ELF-1 (cell line): ENCODE data around the gene CERS5.

ENCODE experiments used
- DNase-seq: peaks from one replicate; pipeline ENCODE4 v3.0.0-alpha.2; 2016; ENCODE audit warnings: low read depth, low spot score

The CERS5 gene

GRCh38 chr12:50167049-50167828, at the start of gene CERS5:
CERS5 (minus strand) TSS chr12:50167369; CDS start chr12:50167297, 72 bp downstream.
- peak; percentile 100 for DNase-seq

GRCh38 chr12:50215033-50215432, 47.9 kb upstream of the CERS5 start:
- no peak for DNase-seq

GRCh38 chr12:50214018-50214417, 46.8 kb upstream of the CERS5 start:
- no peak for DNase-seq

GRCh38 chr12:50213439-50213838, 46.3 kb upstream of the CERS5 start:
- no peak for DNase-seq

GRCh38 chr12:50212071-50212467, 44.9 kb upstream of the CERS5 start:
- DNase-seq: no peak

- DNase-seq: no peak
These were observed 44.4 kb upstream of the CERS5 start for GRCh38 chr12:50211392-50212070.

- DNase-seq: no peak
These were observed 40.3 kb upstream of the CERS5 start for GRCh38 chr12:50207424-50207823.

- no peak for DNase-seq
These were observed 38.5 kb upstream of the CERS5 start for GRCh38 chr12:50205648-50206047.

- DNase-seq: no peak
These were observed 36.5 kb upstream of the CERS5 start for GRCh38 chr12:50203691-50204090.

- peak; percentile 80 for DNase-seq
These were observed 34.9 kb upstream of the CERS5 start for GRCh38 chr12:50201987-50202521.

GRCh38 chr12:50200552-50201273, 33.5 kb upstream of the CERS5 start:
- no peak for DNase-seq

- DNase-seq: no peak
These were observed 31.7 kb upstream of the CERS5 start for GRCh38 chr12:50198829-50199228.

GRCh38 chr12:50197297-50197727, 30.1 kb upstream of the CERS5 start:
- no peak for DNase-seq

- DNase-seq: no peak
These were observed 29.4 kb upstream of the CERS5 start for GRCh38 chr12:50196537-50196936.

- no peak for DNase-seq
These were observed 28.7 kb upstream of the CERS5 start for GRCh38 chr12:50195832-50196231.

GRCh38 chr12:50192908-50193307, 25.7 kb upstream of the CERS5 start:
- DNase-seq: no peak

GRCh38 chr12:50192236-50192635, 25.1 kb upstream of the CERS5 start:
- DNase-seq: no peak

GRCh38 chr12:50190859-50191258, 23.7 kb upstream of the CERS5 start:
- DNase-seq: no peak

GRCh38 chr12:50188875-50189575, 21.9 kb upstream of the CERS5 start:
- no peak for DNase-seq

GRCh38 chr12:50188241-50188781, 21.1 kb upstream of the CERS5 start:
- no peak for DNase-seq
